Subcutaneous abdominal adipose tissue (tissue), 5 donors: ENCODE data around the gene PHLDB3.
"Not testable (repeated sequence)": the region's sequence is repeated elsewhere in the genome, so short reads cannot be mapped to it uniquely, and the experiment has no call there.

ENCODE experiments used
- H3K27ac ChIP-seq: one replicate; pipeline ENCODE4 v1.7.0; 2013; ENCODE audit warnings: low read depth, mild to moderate bottlenecking, inconsistent platforms, low read length, moderate library complexity
- H3K27me3 ChIP-seq, 5 donors: one replicate each; pipeline ENCODE4 v1.7.0; 2013; ENCODE audit warnings: low read length in 5 of 5, inconsistent platforms in 1 of 5; ENCODE audit not compliant: control insufficient read depth in 5 of 5, insufficient read depth in 4 of 5
- H3K36me3 ChIP-seq, 5 donors: one replicate each; pipeline ENCODE4 v1.7.0; 2013; ENCODE audit warnings: low read length in 5 of 5; ENCODE audit not compliant: control insufficient read depth in 5 of 5, insufficient read depth in 5 of 5
- H3K4me1 ChIP-seq, 5 donors: one replicate each; pipeline ENCODE4 v1.7.0; 2013; ENCODE audit warnings: low read length in 5 of 5, mild to moderate bottlenecking in 3 of 5, moderate library complexity in 1 of 5; ENCODE audit not compliant: control insufficient read depth in 5 of 5, insufficient read depth in 5 of 5
- H3K4me3 ChIP-seq, 5 donors: one replicate each; pipeline ENCODE4 v1.7.0; 2013; ENCODE audit warnings: low read length in 5 of 5, low read depth in 1 of 5
- H3K9ac ChIP-seq, 5 donors: one replicate each; pipeline ENCODE4 v1.7.0; 2013; ENCODE audit warnings: low read length in 5 of 5, mild to moderate bottlenecking in 4 of 5, moderate library complexity in 3 of 5
- H3K9me3 ChIP-seq, 5 donors: one replicate each; pipeline ENCODE4 v1.7.0; 2013; ENCODE audit warnings: low read length in 5 of 5; ENCODE audit not compliant: control insufficient read depth in 5 of 5
- donor health status: healthy.
- donor health status: healthy.
- donor health status: healthy.
- donor health status: healthy.
- donor health status: healthy.

PHLDB3 gene

GRCh38 chr19:43527860-43528622 is 23.5 kb upstream of the PHLDB3 start:
- H3K4me1 ChIP-seq: peaks cover 9 to 44% (median 37%) of the 10 kb centered on the region in 5 donors
- H3K9me3 ChIP-seq: no peaks in the 10 kb centered on the region
- no peaks in the 10 kb centered on the region for H3K36me3 ChIP-seq
- H3K4me3 ChIP-seq: peak overlapping the region in 3 of 5 donors; percentile 85 to 92 (median 90)
- peak overlapping the region in 2 of 5 donors; percentile 72 to 91 for H3K9ac ChIP-seq
- no peaks in the 10 kb centered on the region for H3K27me3 ChIP-seq
- peak overlapping the region; percentile 38 for H3K27ac ChIP-seq

DNA sequence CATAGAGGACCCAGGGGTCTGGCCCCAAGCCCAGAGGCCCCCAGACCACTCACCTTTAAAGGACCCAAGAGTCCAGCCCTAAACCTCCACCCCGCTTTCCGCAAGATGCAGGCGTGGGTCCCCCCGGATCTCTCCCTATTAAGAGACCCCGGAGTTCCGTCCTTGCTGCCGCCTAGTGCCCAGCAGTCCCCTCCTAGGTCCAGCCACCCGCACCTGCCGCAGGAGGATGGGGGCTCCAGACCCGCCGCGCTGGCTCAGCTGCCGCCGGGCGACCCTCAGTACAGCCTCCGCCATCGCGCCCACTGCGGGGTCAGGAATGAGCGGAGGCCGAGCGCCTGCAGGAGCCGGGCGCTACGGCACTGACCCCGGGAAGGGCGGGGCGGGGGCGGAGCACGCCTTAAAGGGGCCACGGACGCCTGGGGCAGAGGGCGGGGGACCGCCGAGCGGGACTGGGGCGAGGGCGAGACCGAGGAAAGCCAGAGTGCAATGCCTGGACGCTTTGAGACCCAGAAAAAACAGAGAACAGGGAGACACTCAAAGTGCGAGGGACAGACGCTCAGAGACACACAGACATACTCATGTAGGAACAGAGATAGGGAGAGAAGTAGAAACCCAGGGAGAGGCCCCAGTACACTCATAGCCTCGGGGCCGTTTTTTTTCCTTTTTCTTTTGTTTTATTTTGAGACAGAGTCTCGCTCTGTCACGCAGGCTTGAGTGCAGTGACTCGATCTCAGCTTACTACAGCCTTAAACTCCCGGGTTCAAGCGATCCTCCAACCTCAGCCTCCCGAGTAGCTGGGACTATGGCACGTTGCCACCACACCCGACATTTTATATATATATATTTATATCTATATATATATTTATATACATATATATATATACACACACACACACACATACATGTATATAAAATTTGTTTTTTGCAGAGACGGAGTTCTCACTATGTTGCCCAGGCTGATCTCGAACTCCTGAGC is 22.6 kb upstream of the PHLDB3 start, which contains the start of gene ETHE1:
Gene ETHE1, minus strand, starts transcription at position 318 of the 976 bp plus-strand sequence. Its CDS starts 24 bp downstream, at position 294.
- H3K4me1 ChIP-seq: peaks cover 6 to 35% (median 29%) of the 10 kb centered on the region in 5 donors
- H3K9ac ChIP-seq: peak within 1 kb of the TSS; percentile 72 to 92 (median 89)
- no peaks in the 10 kb centered on the region for H3K9me3 ChIP-seq
- H3K27ac ChIP-seq: peak within 1 kb of the TSS; percentile 85
- H3K27me3 ChIP-seq: no peaks in the 10 kb centered on the region
- peak within 1 kb of the TSS; percentile 81 to 92 (median 87) for H3K4me3 ChIP-seq
- H3K36me3 ChIP-seq: no peaks in the 10 kb centered on the region

- Histone ChIP-seq H3K27me3 (no peaks in the 10 kb centered on the region), H3K27ac (peak overlapping the region; percentile 85), H3K4me1 (peaks cover 6 to 34% (median 28%) of the 10 kb centered on the region in 5 donors), H3K9ac (peak overlapping the region; percentile 72 to 92 (median 89)), H3K4me3 (peak overlapping the region; percentile 81 to 92 (median 87)), H3K9me3 (no peaks in the 10 kb centered on the region), H3K36me3 (no peaks in the 10 kb centered on the region)
Measured at GRCh38 chr19:43525836-43526771, 21.6 kb upstream of the PHLDB3 start.

GRCh38 chr19:43524922-43525835 is 20.6 kb upstream of the PHLDB3 start:
- H3K36me3 ChIP-seq: no peaks in the 10 kb centered on the region
- peak overlapping the region; percentile 72 to 92 (median 89) for H3K9ac ChIP-seq
- no peaks in the 10 kb centered on the region for H3K27me3 ChIP-seq
- peak overlapping the region; percentile 81 to 92 (median 87) for H3K4me3 ChIP-seq
- H3K27ac ChIP-seq: peak overlapping the region; percentile 85
- H3K4me1 ChIP-seq: peaks cover 6 to 34% (median 28%) of the 10 kb centered on the region in 5 donors
- no peaks in the 10 kb centered on the region for H3K9me3 ChIP-seq

GRCh38 chr19:43523696-43524095 is 19.1 kb upstream of the PHLDB3 start:
- not testable (repeated sequence) for H3K4me3 ChIP-seq, H3K27me3 ChIP-seq, H3K27ac ChIP-seq, H3K36me3 ChIP-seq, H3K9me3 ChIP-seq, H3K9ac ChIP-seq
- H3K4me1 ChIP-seq: peaks cover 8 to 34% (median 28%) of the 10 kb centered on the region in 5 donors

DNA sequence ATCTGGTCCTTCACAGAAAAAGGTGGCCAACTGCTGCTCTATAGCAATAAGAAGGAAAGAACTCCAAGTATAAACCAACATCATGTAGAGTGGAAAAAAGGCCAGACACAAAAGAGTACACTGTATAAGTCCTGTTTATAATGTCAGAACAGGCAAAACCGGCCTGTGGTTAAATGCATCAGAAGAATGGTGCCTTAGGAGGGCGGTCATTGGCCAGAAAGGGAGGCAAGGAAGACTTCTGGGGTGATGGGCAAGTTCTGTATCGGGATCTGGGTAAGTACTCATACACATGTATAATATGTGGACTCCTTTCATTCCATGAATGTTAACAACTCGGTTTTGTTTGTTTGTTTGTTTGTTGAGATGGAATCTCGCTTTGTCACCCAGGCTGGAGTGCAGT is 18.4 kb upstream of the PHLDB3 start:
- no peak overlapping the region for H3K27ac ChIP-seq
- H3K4me1 ChIP-seq: peaks cover 8 to 34% (median 28%) of the 10 kb centered on the region in 5 donors
- H3K4me3 ChIP-seq: no peak overlapping the region
- H3K36me3 ChIP-seq: no peaks in the 10 kb centered on the region
- H3K27me3 ChIP-seq: no peaks in the 10 kb centered on the region
- no peaks in the 10 kb centered on the region for H3K9me3 ChIP-seq
- H3K9ac ChIP-seq: no peak overlapping the region

- no peak overlapping the region for H3K4me3 ChIP-seq
- H3K9me3 ChIP-seq: no peaks in the 10 kb centered on the region
- H3K4me1 ChIP-seq: peaks cover 1 to 3% (median 3%) of the 10 kb centered on the region in 5 donors
- no peak overlapping the region for H3K27ac ChIP-seq
- H3K9ac ChIP-seq: peak overlapping the region in 1 of 5 donors; percentile 43
- no peaks in the 10 kb centered on the region for H3K27me3 ChIP-seq
- H3K36me3 ChIP-seq: no peaks in the 10 kb centered on the region
Measured at GRCh38 chr19:43519436-43520088, 15.0 kb upstream of the PHLDB3 start.

DNA sequence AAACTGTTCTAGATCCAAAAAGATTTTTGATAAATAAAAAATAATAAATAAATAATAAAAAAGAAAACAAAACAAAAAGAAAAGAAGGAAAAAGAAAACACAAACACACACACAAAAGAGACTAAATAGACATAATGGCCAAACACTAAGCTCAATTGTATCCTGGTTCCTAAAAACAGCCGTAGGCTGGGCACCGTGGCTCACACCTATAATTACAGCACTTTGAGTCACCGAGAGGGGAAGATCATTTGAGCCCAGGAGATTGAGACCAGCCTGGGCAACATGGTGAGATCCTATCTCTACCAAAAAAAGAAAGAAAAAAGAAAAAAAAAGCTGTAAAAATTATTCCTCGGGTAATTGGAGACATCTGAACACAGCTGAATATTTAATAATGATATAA is 13.5 kb upstream of the PHLDB3 start:
- H3K4me1 ChIP-seq: peaks cover 0 to 2% (median 0%) of the 10 kb centered on the region in 5 donors
- H3K4me3 ChIP-seq: no peak overlapping the region
- H3K9ac ChIP-seq: no peak overlapping the region
- no peaks in the 10 kb centered on the region for H3K36me3 ChIP-seq
- no peaks in the 10 kb centered on the region for H3K9me3 ChIP-seq
- H3K27me3 ChIP-seq: no peaks in the 10 kb centered on the region
- H3K27ac ChIP-seq: no peak overlapping the region
